CD4-positive, alpha-beta memory T cell (primary cell): ENCODE results near the gene ADCYAP1R1. TPM values are rescaled to one million over a fixed set of nuclear protein-coding genes. Genes with fewer than 3 reads are reported as not detected.

Source experiments
- CTCF ChIA-PET: fragments of 350-600 bp; sonication (Branson Sonifier 250); formaldehyde crosslinking; loops from one replicate; lab custom pipeline; 2021; ENCODE audit warnings: inconsistent platforms; ENCODE audit not compliant: partially characterized antibody; lab: Charles Lee
- POLR2A ChIA-PET: fragments of 350-600 bp; sonication (Branson Sonifier 250); formaldehyde crosslinking; loops from one replicate; lab custom pipeline; 2021; ENCODE audit not compliant: partially characterized antibody; lab: Charles Lee
- DNase-seq, 5 donors: peaks; one replicate each; pipeline versions ENCODE4 v3.0.0 to v3.0.0-alpha.2; 2020 to 2022; ENCODE audit warnings: mixed read lengths in 1 of 5
- H3K27ac ChIP-seq: one replicate; pipeline ENCODE4 v1.7.0; 2013; ENCODE audit warnings: low read depth, low read length
- H3K27me3 ChIP-seq: 2 replicates; pipeline ENCODE4 v1.7.0; 2013; ENCODE audit warnings: mild to moderate bottlenecking, low read length, moderate library complexity; ENCODE audit not compliant: insufficient read depth
- H3K36me3 ChIP-seq: 2 replicates; pipeline ENCODE4 v1.7.0; 2013; ENCODE audit warnings: mild to moderate bottlenecking, low read length, moderate library complexity; ENCODE audit not compliant: insufficient read depth
- H3K4me1 ChIP-seq: 2 replicates; pipeline ENCODE4 v1.7.0; 2013; ENCODE audit warnings: mild to moderate bottlenecking, low read length, moderate library complexity; ENCODE audit not compliant: insufficient read depth
- H3K4me3 ChIP-seq, 2 donors: one replicate each; pipeline ENCODE4 v1.7.0; 2013; ENCODE audit warnings: low read length in 2 of 2, mild to moderate bottlenecking in 1 of 2
- H3K9me3 ChIP-seq, 2 donors: one replicate each; pipeline ENCODE4 v1.7.0; 2013; ENCODE audit warnings: low read length in 2 of 2, control low read depth in 1 of 2; ENCODE audit not compliant: control insufficient read depth in 1 of 2
- H3K27ac Mint-ChIP-seq, 7 donors: one replicate each; pipeline ENCODE4 v1.8.0; 2020 to 2021; ENCODE audit warnings: mixed read lengths in 7 of 7, mild to moderate bottlenecking in 6 of 7, inconsistent platforms in 3 of 7, moderate library complexity in 3 of 7
- H3K27me3 Mint-ChIP-seq, 2 donors: one replicate each; pipeline ENCODE4 v1.8.0; 2020 to 2021; ENCODE audit warnings: mixed read lengths in 2 of 2
- H3K36me3 Mint-ChIP-seq, 2 donors: one replicate each; pipeline ENCODE4 v1.8.0; 2020 to 2021; ENCODE audit warnings: mixed read lengths in 2 of 2, inconsistent platforms in 1 of 2, mild to moderate bottlenecking in 1 of 2
- H3K4me1 Mint-ChIP-seq, 4 donors: one replicate each; pipeline ENCODE4 v1.8.0; 2020 to 2021; ENCODE audit warnings: mixed read lengths in 4 of 4, mild to moderate bottlenecking in 1 of 4
- H3K4me3 Mint-ChIP-seq, 8 donors: one replicate each; pipeline ENCODE4 v1.8.0; 2020 to 2021; ENCODE audit warnings: mixed read lengths in 8 of 8, mild to moderate bottlenecking in 7 of 8, moderate library complexity in 6 of 8, inconsistent platforms in 3 of 8
- H3K9me3 Mint-ChIP-seq, 8 donors: one replicate each; pipeline ENCODE4 v1.8.0; 2020 to 2021; ENCODE audit warnings: mixed read lengths in 8 of 8, mild to moderate bottlenecking in 5 of 8, inconsistent platforms in 3 of 8, moderate library complexity in 1 of 8
- intact Hi-C: fragments of 100-400 bp; cut with micrococcal nuclease; formaldehyde crosslinking; loops from one replicate; pipeline ENCODE4 v1.15.1; 2023
- polyA plus RNA-seq, 2 donors: library from polyadenylated mRNA; unstranded; fragments of 300-500 nt; fragmentation: Illumina TruSeq; gene quantifications; one replicate each; pipeline ENCODE4 v1.2.3, GENCODE V29; 2021
- total RNA-seq, 2 experiments: library from RNA; stranded (reverse); gene quantifications; one replicate each; pipeline ENCODE4 v1.2.3, GENCODE V29; 2021

Gene ADCYAP1R1
- total RNA-seq (not detected), polyA plus RNA-seq (not detected)

GRCh38 chr7:31051598-31052486 lies at the start of gene ADCYAP1R1:
Gene ADCYAP1R1 (plus strand): TSS chr7:31052308. CDS start chr7:31063265, 10,957 bp downstream.
- Histone ChIP-seq H3K4me3 (no peak within 1 kb of the TSS), H3K9me3 (no peaks in the 10 kb centered on the region), H3K4me1 (no peaks in the 10 kb centered on the region), H3K36me3 (no peaks in the 10 kb centered on the region), H3K27me3 (no peaks in the 10 kb centered on the region), H3K27ac (no peak within 1 kb of the TSS)
- peaks cover 0 to 6% (median 2%) of the 10 kb centered on the region in 4 donors for H3K4me1 Mint-ChIP-seq
- H3K36me3 Mint-ChIP-seq, result no peaks in the 10 kb centered on the region
- peaks cover 28 to 36% of the 10 kb centered on the region in 2 donors for H3K27me3 Mint-ChIP-seq
- no peak within 1 kb of the TSS for H3K27ac Mint-ChIP-seq
- ChIA-PET CTCF (no interaction called here), POLR2A (no interaction called here)
- H3K4me3 Mint-ChIP-seq, result peak within 1 kb of the TSS in 2 of 8 donors; percentile 12 to 58
- H3K9me3 Mint-ChIP-seq, result peaks cover 0 to 1% (median 0%) of the 10 kb centered on the region in 8 donors
- no peak for DNase-seq
- intact Hi-C loops, result no loop called here

GRCh38 chr7:31003097-31003496 lies 49.0 kb upstream of the ADCYAP1R1 start:
- H3K4me1 ChIP-seq, result no peaks in the 10 kb centered on the region
- H3K36me3 Mint-ChIP-seq, result no peaks in the 10 kb centered on the region

DNA sequence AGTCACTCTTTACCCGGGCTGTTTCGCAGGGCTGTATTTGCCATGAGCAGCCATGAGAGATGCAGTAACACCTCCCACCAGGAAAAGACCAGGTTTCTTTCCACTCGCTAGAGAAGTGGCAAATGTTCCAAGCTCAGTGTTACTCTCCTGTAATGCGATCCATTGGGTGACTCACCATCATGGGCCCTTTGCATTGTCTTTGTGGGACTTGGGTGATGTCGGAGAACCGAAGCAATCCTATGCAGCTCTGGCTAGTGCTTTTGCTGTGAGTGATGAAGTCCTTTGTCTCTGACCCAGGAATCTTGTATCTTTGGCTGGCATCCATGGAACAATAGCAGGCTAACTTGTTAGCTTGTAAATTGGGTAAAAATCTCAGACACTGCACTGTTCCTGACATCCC lies 48.4 kb upstream of the ADCYAP1R1 start:
- Histone ChIP-seq H3K36me3 (no peaks in the 10 kb centered on the region), H3K4me1 (no peaks in the 10 kb centered on the region), H3K4me3 (no peak overlapping the region), H3K9me3 (no peaks in the 10 kb centered on the region), H3K27ac (no peak overlapping the region), H3K27me3 (no peaks in the 10 kb centered on the region)
- no peaks in the 10 kb centered on the region for H3K36me3 Mint-ChIP-seq
- H3K4me3 Mint-ChIP-seq, result no peak overlapping the region
- no peak for DNase-seq
- POLR2A ChIA-PET, result no interaction called here
- peaks cover 0 to 1% (median 0%) of the 10 kb centered on the region in 4 donors for H3K4me1 Mint-ChIP-seq
- intact Hi-C loops, result no loop called here
- no peaks in the 10 kb centered on the region for H3K9me3 Mint-ChIP-seq
- peaks cover 2 to 3% of the 10 kb centered on the region in 2 donors for H3K27me3 Mint-ChIP-seq
- CTCF ChIA-PET, result interaction anchor here (0.9 kb wide), 1 partner anchor 19 kb away, joined by 5 read pairs; no protein-coding TSS in a partner anchor
- no peak overlapping the region for H3K27ac Mint-ChIP-seq

More at GRCh38 chr7:31003097-31003496, 49.0 kb upstream of the ADCYAP1R1 start:
- Mint-ChIP-seq H3K27me3 (peaks cover 0 to under 1% of the 10 kb centered on the region in 2 donors), H3K4me1 (peaks cover 0 to 1% (median 0%) of the 10 kb centered on the region in 4 donors), H3K27ac (no peak overlapping the region), H3K4me3 (no peak overlapping the region), H3K9me3 (no peaks in the 10 kb centered on the region)
- H3K27me3 ChIP-seq, result no peaks in the 10 kb centered on the region
- no peaks in the 10 kb centered on the region for H3K36me3 ChIP-seq
- no peaks in the 10 kb centered on the region for H3K9me3 ChIP-seq
- ChIA-PET CTCF (interaction anchor here (0.7 to 2.4 kb wide), 3 partner anchors 9 to 20 kb away, joined by 3 to 11 read pairs (median 5); no protein-coding TSS in a partner anchor), POLR2A (no interaction called here)
- intact Hi-C loops, result no loop called here
- H3K4me3 ChIP-seq, result no peak overlapping the region
- no peak for DNase-seq
- no peak overlapping the region for H3K27ac ChIP-seq

- peaks cover 3% of the 10 kb centered on the region in 2 donors for H3K27me3 Mint-ChIP-seq
- Histone ChIP-seq H3K9me3 (no peaks in the 10 kb centered on the region), H3K36me3 (no peaks in the 10 kb centered on the region), H3K27ac (no peak overlapping the region), H3K4me1 (no peaks in the 10 kb centered on the region), H3K4me3 (no peak overlapping the region), H3K27me3 (no peaks in the 10 kb centered on the region)
- CTCF ChIA-PET, result no interaction called here
- no peak overlapping the region for H3K4me3 Mint-ChIP-seq
- DNase-seq, result no peak
- H3K4me1 Mint-ChIP-seq, result peaks cover 0 to 1% (median 0%) of the 10 kb centered on the region in 4 donors
- intact Hi-C loops, result no loop called here
- no peak overlapping the region for H3K27ac Mint-ChIP-seq
- no peaks in the 10 kb centered on the region for H3K36me3 Mint-ChIP-seq
- POLR2A ChIA-PET, result no interaction called here
- no peaks in the 10 kb centered on the region for H3K9me3 Mint-ChIP-seq
Measured at GRCh38 chr7:31004393-31004792, 47.7 kb upstream of the ADCYAP1R1 start.

GRCh38 chr7:31006857-31007256 lies 45.3 kb upstream of the ADCYAP1R1 start:
- H3K27ac Mint-ChIP-seq, result no peak overlapping the region
- Histone ChIP-seq H3K27ac (no peak overlapping the region), H3K27me3 (no peaks in the 10 kb centered on the region), H3K4me1 (no peaks in the 10 kb centered on the region), H3K36me3 (no peaks in the 10 kb centered on the region), H3K9me3 (no peaks in the 10 kb centered on the region), H3K4me3 (no peak overlapping the region)
- H3K9me3 Mint-ChIP-seq, result peaks cover 0 to 6% (median 3%) of the 10 kb centered on the region in 8 donors
- no peak overlapping the region for H3K4me3 Mint-ChIP-seq
- H3K27me3 Mint-ChIP-seq, result peaks cover 3 to 4% of the 10 kb centered on the region in 2 donors
- peaks cover 0 to 4% (median 1%) of the 10 kb centered on the region in 4 donors for H3K4me1 Mint-ChIP-seq
- intact Hi-C loops, result no loop called here
- DNase-seq, result no peak
- ChIA-PET POLR2A (no interaction called here), CTCF (interaction anchor here (1.0 kb wide), 1 partner anchor 24 kb away, joined by 4 read pairs; no protein-coding TSS in a partner anchor)
- no peaks in the 10 kb centered on the region for H3K36me3 Mint-ChIP-seq

- DNase-seq, result no peak
- Histone ChIP-seq H3K4me1 (no peaks in the 10 kb centered on the region), H3K4me3 (no peak overlapping the region), H3K36me3 (no peaks in the 10 kb centered on the region), H3K27me3 (no peaks in the 10 kb centered on the region), H3K9me3 (no peaks in the 10 kb centered on the region), H3K27ac (no peak overlapping the region)
- Mint-ChIP-seq H3K9me3 (peaks cover 0 to 7% (median 3%) of the 10 kb centered on the region in 8 donors), H3K27me3 (peaks cover 3 to 4% of the 10 kb centered on the region in 2 donors), H3K4me3 (no peak overlapping the region), H3K27ac (no peak overlapping the region), H3K4me1 (peaks cover 0 to 4% (median under 1%) of the 10 kb centered on the region in 4 donors), H3K36me3 (no peaks in the 10 kb centered on the region)
- ChIA-PET CTCF (interaction anchor here (1.0 kb wide), 1 partner anchor 24 kb away, joined by 4 read pairs; no protein-coding TSS in a partner anchor), POLR2A (no interaction called here)
- intact Hi-C loops, result no loop called here
Measured at GRCh38 chr7:31007634-31008033, 44.5 kb upstream of the ADCYAP1R1 start.

- H3K4me3 ChIP-seq, result no peak overlapping the region
- Mint-ChIP-seq H3K4me3 (no peak overlapping the region), H3K36me3 (no peaks in the 10 kb centered on the region), H3K4me1 (peaks cover 8 to 26% (median 10%) of the 10 kb centered on the region in 4 donors), H3K27me3 (peaks cover 4 to 6% of the 10 kb centered on the region in 2 donors), H3K27ac (no peak overlapping the region), H3K9me3 (peaks cover 0 to 10% (median 3%) of the 10 kb centered on the region in 8 donors)
- H3K9me3 ChIP-seq, result no peaks in the 10 kb centered on the region
- ChIA-PET POLR2A (no interaction called here), CTCF (no interaction called here)
- no peak for DNase-seq
- intact Hi-C loops, result no loop called here
- peaks cover 24% of the 10 kb centered on the region for H3K4me1 ChIP-seq
- H3K27ac ChIP-seq, result no peak overlapping the region
- no peaks in the 10 kb centered on the region for H3K36me3 ChIP-seq
- no peaks in the 10 kb centered on the region for H3K27me3 ChIP-seq
Measured at GRCh38 chr7:31014826-31015225, 37.3 kb upstream of the ADCYAP1R1 start.
